K562 (cell line): ENCODE measurements around the gene VDAC2. TPM values are rescaled to one million over a fixed set of nuclear protein-coding genes. Genes with fewer than 3 reads are reported as not detected.

Experiments
- ATAC-seq: fragments of 200-7000 bp; cut with Tn5 transposase; 3 replicates; pipeline ENCODE4 v1.9.1; 2020; ENCODE audit warnings: moderate library complexity
- BruUV-seq: library from RNA; stranded (reverse); fragments of 400-500 nt; replicated peaks from 2 replicates; lab custom pipeline; 2021; lab: Mats Ljungman, UMichigan
- CTCF ChIA-PET: fragments of 300-600 bp; formaldehyde crosslinking; extraction: SDS; loops from one replicate; lab custom pipeline; 2021; ENCODE audit warnings: low intra/inter-chr PET ratio; lab: Yijun Ruan, JAX
- POLR2A ChIA-PET: fragments of 300-600, 350-650 bp; sonication (Branson Sonifier 250); formaldehyde crosslinking; extraction: SDS; loops from one replicate; lab custom pipeline; 2021; ENCODE audit warnings: antibody characterized with exemption, inconsistent platforms; lab: Yijun Ruan, JAX
- DNase-seq, 4 experiments: peaks; one replicate each; pipeline versions ENCODE4 v3.0.0 to v3.0.0-alpha.2; 2011 to 2018; ENCODE audit warnings: low spot score in 3 of 4, mixed read lengths in 3 of 4; ENCODE audit errors: extremely low read depth in 1 of 4
- FAIRE-seq: peaks from 2 replicates; lab custom pipeline; 2011; peaks lifted over from hg19 to GRCh38; lab: Jason Lieb, UNC
- H2AFZ ChIP-seq: 2 replicates; pipeline ENCODE4 v1.6.0; 2011; ENCODE audit warnings: low read depth, low read length, control low read depth, inconsistent platforms
- H3K27ac ChIP-seq: fragments of 200-600 bp; 3 replicates; pipeline ENCODE4 v1.8.0; 2011; ENCODE audit warnings: low read depth, mild to moderate bottlenecking, control low read depth, inconsistent platforms, low read length, moderate library complexity, mixed read lengths; ENCODE audit errors: extremely low read depth
- H3K27me3 ChIP-seq, 2 experiments: fragments of 300-600 bp in 1 of 2; 2 replicates in 1 of 2; 3 replicates in 1 of 2; pipeline versions ENCODE4 v1.6.0 to v1.8.0; 2011; ENCODE audit warnings: inconsistent platforms in 2 of 2, low read length in 2 of 2, mild to moderate bottlenecking in 1 of 2, mixed read lengths in 1 of 2, moderate library complexity in 1 of 2; ENCODE audit not compliant: control insufficient read depth in 2 of 2, insufficient read depth in 2 of 2
- H3K36me3 ChIP-seq: fragments of 300-600 bp; 3 replicates; pipeline ENCODE4 v1.8.0; 2011; ENCODE audit warnings: mild to moderate bottlenecking, low read length, inconsistent platforms; ENCODE audit not compliant: control insufficient read depth, insufficient read depth
- H3K4me1 ChIP-seq, 2 experiments: fragments of 200-600 bp in 1 of 2; replicated peaks in 1 of 2; 2 replicates in 1 of 2; 3 replicates in 1 of 2; pipeline versions ENCODE4 v1.5.1 to v1.8.0; 2011; ENCODE audit warnings: inconsistent platforms in 2 of 2, low read length in 2 of 2, mild to moderate bottlenecking in 1 of 2, mixed read lengths in 1 of 2, moderate library complexity in 1 of 2; ENCODE audit not compliant: control insufficient read depth in 2 of 2, insufficient read depth in 2 of 2
- H3K4me2 ChIP-seq: 2 replicates; pipeline ENCODE4 v1.6.1; 2011; ENCODE audit warnings: low read length, control low read depth, inconsistent platforms, mixed read lengths; ENCODE audit not compliant: insufficient read depth
- H3K4me3 ChIP-seq: fragments of 200-600 bp; sonication (generic), shearing (Covaris generic); 2 replicates; pipeline ENCODE4 v1.5.1; 2016; ENCODE audit warnings: control low read depth, inconsistent platforms
- H3K79me2 ChIP-seq: fragments of 200-600 bp; 3 replicates; pipeline ENCODE4 v1.8.0; 2011; ENCODE audit warnings: low read length, inconsistent platforms; ENCODE audit not compliant: control insufficient read depth, insufficient read depth
- H3K9ac ChIP-seq, 2 experiments: 2 replicates each; pipeline versions ENCODE4 v1.6.0 to v1.6.1; 2011; ENCODE audit warnings: low read depth in 2 of 2, low read length in 2 of 2, control low read depth in 1 of 2, inconsistent platforms in 1 of 2, mild to moderate bottlenecking in 1 of 2, mixed read lengths in 1 of 2; ENCODE audit not compliant: insufficient read depth in 1 of 2
- H3K9me1 ChIP-seq: one replicate; pipeline ENCODE4 v1.6.0; 2011; ENCODE audit warnings: inconsistent platforms, mild to moderate bottlenecking, low read length, moderate library complexity; ENCODE audit not compliant: control insufficient read depth, insufficient read depth
- H3K9me3 ChIP-seq: replicated peaks from 2 replicates; pipeline ENCODE4 v1.5.1; 2011; ENCODE audit warnings: low read depth, low read length, inconsistent platforms; ENCODE audit not compliant: control insufficient read depth, insufficient read depth
- H4K20me1 ChIP-seq: replicated peaks from 2 replicates; pipeline ENCODE4 v1.6.1; 2011; ENCODE audit warnings: low read length, inconsistent platforms, mixed read lengths; ENCODE audit not compliant: control insufficient read depth, insufficient read depth
- C11orf30 ChIP-seq: fragments of 450-650 bp; IDR thresholded peaks from 2 replicates; pipeline ENCODE4 v1.6.1; 2016; ENCODE audit warnings: low read depth, mild to moderate bottlenecking
- MAFF ChIP-seq: IDR thresholded peaks from 2 replicates; pipeline ENCODE4 v1.6.1; 2012; ENCODE audit warnings: low read length, improper control_type of control experiment
- MAFG ChIP-seq: fragments of 450-650 bp; conservative IDR thresholded peaks from 2 replicates; pipeline ENCODE4 v1.6.1; 2016; ENCODE audit warnings: missing genetic modification characterization, missing compliant biosample characterization
- POLR3A ChIP-seq: IDR thresholded peaks from 2 replicates; pipeline ENCODE4 v1.6.1; 2011; ENCODE audit warnings: borderline replicate concordance, mild to moderate bottlenecking, moderate library complexity; ENCODE audit not compliant: insufficient read length, insufficient read depth; ENCODE audit errors: extremely low read depth
- ZNF316 ChIP-seq: fragments of 450-650 bp; IDR thresholded peaks from 2 replicates; pipeline ENCODE4 v1.6.1; 2016
- WGBS: fragments of 100-300 bp; shearing (Covaris generic); methylation state at CpG from one replicate; pipeline ENCODE4 v1.1.6; 2016; ENCODE audit warnings: low coverage, mixed read lengths; ENCODE audit not compliant: insufficient coverage; ENCODE audit errors: missing lambda C conversion rate; 5-methylcytosine and 5-hydroxymethylcytosine counted together
- in situ Hi-C: fragments of 300-500 bp; cut with MboI; formaldehyde crosslinking; loops from 4 replicates; pipeline ENCODE4 v1.15.0; 2018; ENCODE audit warnings: inconsistent platforms, mixed read lengths
- intact Hi-C: fragments of 100-400 bp; cut with micrococcal nuclease; formaldehyde crosslinking; loops from 2 replicates; pipeline ENCODE4 v1.14.2; 2022
- polyA plus RNA-seq, 8 experiments: library from polyadenylated mRNA; depleted of rRNA in 4 of 8; stranded (reverse) in 5 of 8; unstranded in 3 of 8; fragments of >200 nt; fragmentation: Nextera tagmentation in 2 of 8; fragmentation: Illumina TruSeq in 1 of 8; extraction: Ambion mirVana in 2 of 8; extraction: Trizol in 1 of 8; gene quantifications; 2 replicates each; pipeline versions ENCODE4 v1.2.1 to v1.2.3, GENCODE V29; 2011 to 2014; ENCODE audit warnings: inconsistent platforms in 1 of 8, missing spikeins in 1 of 8
- total RNA-seq, 7 experiments: library from RNA; depleted of rRNA in 6 of 7; stranded (reverse); fragments of >200 nt in 6 of 7; fragmentation: Illumina TruSeq in 2 of 7; extraction: Trizol in 2 of 7; gene quantifications; 2 replicates each; pipeline versions ENCODE4 v1.2.1 to v1.2.3, GENCODE V29; 2011 to 2021; ENCODE audit warnings: low replicate concordance in 1 of 7
- TF ChIP-seq, protein P1 (sequence below): fragments of 250-450 bp; sonication (Bioruptor Pico); IDR thresholded peaks from 2 replicates; pipeline ENCODE4 v1.6.1; 2021; ENCODE audit warnings: mild to moderate bottlenecking
- TF ChIP-seq, protein P2 (sequence below): fragments of 250-450 bp; sonication (Bioruptor Pico); IDR thresholded peaks from 2 replicates; pipeline ENCODE4 v1.9.0; 2021; ENCODE audit warnings: mild to moderate bottlenecking, inconsistent platforms

The VDAC2 gene
- total and polyA plus RNA-seq, 9 of the 15 experiments (the other 6 are each of a cell fraction or from before 2014, with no cell fraction given): 139 to 450 (median 250) TPM

DNA sequence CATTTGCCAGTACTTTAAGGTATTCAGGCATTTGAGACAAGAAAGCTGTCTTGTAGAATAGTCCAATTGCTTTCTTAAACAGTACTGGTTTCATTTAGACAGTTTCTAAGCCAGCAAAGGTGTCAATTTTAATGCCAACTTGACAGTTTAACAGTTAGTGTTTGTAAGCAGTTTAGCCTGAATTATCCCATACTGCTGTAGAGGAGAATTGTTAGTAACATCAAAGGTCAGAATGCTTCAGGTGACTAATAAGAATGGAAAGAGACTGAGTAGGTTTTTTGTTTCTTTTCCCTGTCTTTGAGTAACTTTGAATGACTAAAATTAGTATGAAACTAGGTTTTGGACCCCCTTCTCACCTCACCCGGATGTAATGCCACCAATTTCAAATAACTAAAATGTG is 29.5 kb upstream of the VDAC2 start:
- no peak overlapping the region for H3K27ac ChIP-seq
- no peaks in the 10 kb centered on the region for H4K20me1 ChIP-seq
- no peaks in the 10 kb centered on the region for H3K4me1 ChIP-seq
- no peak for FAIRE-seq
- no peak overlapping the region for H3K4me3 ChIP-seq
- TF ChIP-seq, protein P1, sequence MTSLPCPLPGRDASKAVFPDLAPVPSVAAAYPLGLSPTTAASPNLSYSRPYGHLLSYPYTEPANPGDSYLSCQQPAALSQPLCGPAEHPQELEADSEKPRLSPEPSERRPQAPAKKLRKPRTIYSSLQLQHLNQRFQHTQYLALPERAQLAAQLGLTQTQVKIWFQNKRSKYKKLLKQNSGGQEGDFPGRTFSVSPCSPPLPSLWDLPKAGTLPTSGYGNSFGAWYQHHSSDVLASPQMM (CRISPR knock-in tag): no peak
- TF ChIP-seq POLR3A (no peak), C11orf30 (peak; percentile 74), ZNF316 (peak; percentile 85), MAFF (peak; percentile 25; the same call in 1 of the 2 replicates), MAFG (tag) (peak; percentile 45)
- TF ChIP-seq, protein P2, sequence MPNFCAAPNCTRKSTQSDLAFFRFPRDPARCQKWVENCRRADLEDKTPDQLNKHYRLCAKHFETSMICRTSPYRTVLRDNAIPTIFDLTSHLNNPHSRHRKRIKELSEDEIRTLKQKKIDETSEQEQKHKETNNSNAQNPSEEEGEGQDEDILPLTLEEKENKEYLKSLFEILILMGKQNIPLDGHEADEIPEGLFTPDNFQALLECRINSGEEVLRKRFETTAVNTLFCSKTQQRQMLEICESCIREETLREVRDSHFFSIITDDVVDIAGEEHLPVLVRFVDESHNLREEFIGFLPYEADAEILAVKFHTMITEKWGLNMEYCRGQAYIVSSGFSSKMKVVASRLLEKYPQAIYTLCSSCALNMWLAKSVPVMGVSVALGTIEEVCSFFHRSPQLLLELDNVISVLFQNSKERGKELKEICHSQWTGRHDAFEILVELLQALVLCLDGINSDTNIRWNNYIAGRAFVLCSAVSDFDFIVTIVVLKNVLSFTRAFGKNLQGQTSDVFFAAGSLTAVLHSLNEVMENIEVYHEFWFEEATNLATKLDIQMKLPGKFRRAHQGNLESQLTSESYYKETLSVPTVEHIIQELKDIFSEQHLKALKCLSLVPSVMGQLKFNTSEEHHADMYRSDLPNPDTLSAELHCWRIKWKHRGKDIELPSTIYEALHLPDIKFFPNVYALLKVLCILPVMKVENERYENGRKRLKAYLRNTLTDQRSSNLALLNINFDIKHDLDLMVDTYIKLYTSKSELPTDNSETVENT (CRISPR knock-in tag): no peak
- TF ChIP-seq, all 486 proteins: peak for 4
- DNase-seq (no peak), ATAC-seq (no peak)
- POLR2A ChIA-PET: interaction anchor here (1.1 kb wide), 1 partner anchor 43 kb away, joined by 3 read pairs; no protein-coding TSS in a partner anchor
- H2AFZ ChIP-seq: no peak overlapping the region
- CTCF ChIA-PET: no interaction called here
- BruUV-seq: no TSS peak
- H3K4me2 ChIP-seq: no peak overlapping the region
- H3K9ac ChIP-seq: no peak overlapping the region
- peaks cover 11% of the 10 kb centered on the region for H3K36me3 ChIP-seq
- in situ Hi-C loops: no loop called here
- no peaks in the 10 kb centered on the region for H3K9me1 ChIP-seq
- intact Hi-C loops: no loop called here
- H3K27me3 ChIP-seq: no peaks in the 10 kb centered on the region
- H3K79me2 ChIP-seq: no peaks in the 10 kb centered on the region
- 85% methylated on average over 1 of the region's 1 CpG for WGBS
- H3K9me3 ChIP-seq: no peaks in the 10 kb centered on the region
